IMR-90 (cell line): ENCODE results near the gene SLCO3A1. TPM values are rescaled to one million over a fixed set of nuclear protein-coding genes. Genes with fewer than 3 reads are reported as not detected.

Experiments used
- ATAC-seq: fragments of 200-7000 bp; cut with Tn5 transposase; 2 replicates; pipeline ENCODE4 v1.9.1; 2020; ENCODE audit warnings: low read depth, mild to moderate bottlenecking, moderate library complexity
- BruUV-seq: library from RNA; stranded (reverse); fragments of 400-500 nt; replicated peaks from 2 replicates; lab custom pipeline; 2021; lab: Mats Ljungman, UMichigan
- CTCF ChIA-PET: fragments of 300-600 bp; formaldehyde crosslinking; extraction: SDS; loops from one replicate; lab custom pipeline; 2021; ENCODE audit warnings: antibody characterized with exemption; lab: Yijun Ruan, JAX
- POLR2A ChIA-PET: fragments of 300-600 bp; sonication (Branson Sonifier 250); formaldehyde crosslinking; loops from one replicate; lab custom pipeline; 2022; ENCODE audit warnings: antibody characterized with exemption; ENCODE audit not compliant: unreplicated experiment; lab: Charles Lee
- DNase-seq: peaks from one replicate; pipeline ENCODE4 v3.0.0; 2013
- H2AFZ ChIP-seq: replicated peaks from 2 replicates; pipeline ENCODE3; 2013; ENCODE audit warnings: low read length, mild to moderate bottlenecking; ENCODE audit not compliant: poor library complexity
- H2AK5ac ChIP-seq: 2 replicates; pipeline ENCODE4 v1.6.1; 2013; ENCODE audit warnings: low read depth, low read length, inconsistent platforms
- H2AK9ac ChIP-seq: replicated peaks from 2 replicates; pipeline ENCODE3; 2013; ENCODE audit warnings: mild to moderate bottlenecking, low read depth, low read length, moderate library complexity; ENCODE audit not compliant: poor library complexity
- H2BK120ac ChIP-seq: 2 replicates; pipeline ENCODE4 v1.6.1; 2013; ENCODE audit warnings: low read depth, low read length, inconsistent platforms
- H2BK15ac ChIP-seq: 3 replicates; pipeline ENCODE4 v1.6.1; 2013; ENCODE audit warnings: low read depth, low read length, inconsistent platforms
- H2BK20ac ChIP-seq: 2 replicates; pipeline ENCODE4 v1.6.1; 2013; ENCODE audit warnings: low read depth, mild to moderate bottlenecking, inconsistent platforms, low read length, moderate library complexity
- H2BK5ac ChIP-seq: 2 replicates; pipeline ENCODE4 v1.6.1; 2013; ENCODE audit warnings: mild to moderate bottlenecking, low read depth, low read length, inconsistent platforms; ENCODE audit not compliant: poor library complexity, severe bottlenecking
- H3K14ac ChIP-seq: replicated peaks from 2 replicates; pipeline ENCODE4 v1.6.1; 2013; ENCODE audit warnings: low read depth, low read length, inconsistent platforms
- H3K18ac ChIP-seq: 2 replicates; pipeline ENCODE4 v1.6.1; 2013; ENCODE audit warnings: low read depth, low read length, control low read depth
- H3K23ac ChIP-seq: 2 replicates; pipeline ENCODE4 v1.6.1; 2013; ENCODE audit warnings: low read depth, low read length, inconsistent platforms
- H3K27ac ChIP-seq: 2 replicates; pipeline ENCODE4 v1.5.1; 2013; ENCODE audit warnings: mild to moderate bottlenecking, control low read depth, low read length; ENCODE audit not compliant: insufficient read depth
- H3K27me3 ChIP-seq: 2 replicates; pipeline ENCODE4 v1.6.1; 2013; ENCODE audit warnings: low read length; ENCODE audit not compliant: control insufficient read depth, insufficient read depth
- H3K36me3 ChIP-seq: 2 replicates; pipeline ENCODE4 v1.6.1; 2013; ENCODE audit warnings: low read length, mixed read lengths; ENCODE audit not compliant: control insufficient read depth, insufficient read depth
- H3K4ac ChIP-seq: 2 replicates; pipeline ENCODE4 v1.6.1; 2013; ENCODE audit warnings: low read depth, low read length, inconsistent platforms
- H3K4me1 ChIP-seq: 2 replicates; pipeline ENCODE4 v1.6.1; 2013; ENCODE audit warnings: low read length, mixed read lengths; ENCODE audit not compliant: control insufficient read depth, insufficient read depth
- H3K4me2 ChIP-seq: 2 replicates; pipeline ENCODE4 v1.6.1; 2013; ENCODE audit warnings: low read depth, mild to moderate bottlenecking, control low read depth, low read length, moderate library complexity
- H3K4me3 ChIP-seq: 2 replicates; pipeline ENCODE4 v1.5.1; 2013; ENCODE audit warnings: low read depth, mild to moderate bottlenecking, control low read depth, low read length, moderate library complexity; ENCODE audit not compliant: insufficient read depth
- H3K56ac ChIP-seq: 2 replicates; pipeline ENCODE4 v1.6.1; 2013; ENCODE audit warnings: low read length, inconsistent platforms; ENCODE audit not compliant: insufficient read depth; ENCODE audit errors: extremely low read depth
- H3K79me1 ChIP-seq, 2 experiments: 2 replicates each; pipeline ENCODE4 v1.6.1; 2013; ENCODE audit warnings: low read length in 2 of 2, inconsistent platforms in 1 of 2, low read depth in 1 of 2
- H3K9ac ChIP-seq: 2 replicates; pipeline ENCODE4 v1.6.1; 2013; ENCODE audit warnings: low read depth, low read length, control low read depth
- H3K9me1 ChIP-seq: 2 replicates; pipeline ENCODE4 v1.6.1; 2013; ENCODE audit warnings: low read length, inconsistent platforms; ENCODE audit not compliant: insufficient read depth
- H3K9me3 ChIP-seq: 2 replicates; pipeline ENCODE4 v1.6.1; 2013; ENCODE audit warnings: low read length; ENCODE audit not compliant: control insufficient read depth, insufficient read depth
- H4K20me1 ChIP-seq: 2 replicates; pipeline ENCODE4 v1.6.1; 2013; ENCODE audit warnings: low read length, inconsistent platforms; ENCODE audit not compliant: insufficient read depth
- H4K5ac ChIP-seq: 2 replicates; pipeline ENCODE4 v1.6.1; 2013; ENCODE audit warnings: mild to moderate bottlenecking, low read depth, low read length, control low read depth
- H4K8ac ChIP-seq, 2 experiments: 2 replicates each; pipeline ENCODE4 v1.6.1; 2013; ENCODE audit warnings: low read depth in 2 of 2, low read length in 2 of 2, control low read depth in 1 of 2, inconsistent platforms in 1 of 2
- H4K91ac ChIP-seq: 2 replicates; pipeline ENCODE4 v1.6.1; 2013; ENCODE audit warnings: low read depth, low read length, inconsistent platforms; ENCODE audit not compliant: insufficient read depth
- BHLHE40 ChIP-seq: fragments of 150-350 bp; IDR thresholded peaks from 2 replicates; pipeline ENCODE4 v1.6.1; 2016; ENCODE audit warnings: mild to moderate bottlenecking, low read depth, low read length
- ELK1 ChIP-seq: fragments of 150-350 bp; IDR thresholded peaks from 2 replicates; pipeline ENCODE4 v1.6.1; 2016; ENCODE audit warnings: low read depth, mild to moderate bottlenecking, low read length, moderate library complexity, borderline replicate concordance
- USF2 ChIP-seq: fragments of 150-350 bp; IDR thresholded peaks from 2 replicates; pipeline ENCODE4 v1.6.1; 2017; ENCODE audit warnings: mild to moderate bottlenecking, antibody characterized with exemption, low read length, low read depth
- whole genome bisulfite sequencing, 2 experiments: methylation state at CpG; one replicate each; pipeline versions ENCODE4 v1.1.5 to v1.1.7; 2013; ENCODE audit warnings: missing lambda C conversion rate in 2 of 2; ENCODE audit not compliant: insufficient read length in 1 of 2; ENCODE audit errors: extremely low coverage in 2 of 2; 5-methylcytosine and 5-hydroxymethylcytosine counted together
- dilution Hi-C: fragments of 300-500 bp; cut with HindIII; formaldehyde crosslinking; loops from one replicate; pipeline ENCODE4 v1.14.3; 2018; ENCODE audit warnings: low sequenced_read_pairs; ENCODE audit not compliant: unreplicated experiment
- in situ Hi-C: fragments of 300-500 bp; cut with MboI; formaldehyde crosslinking; loops from 3 replicates; pipeline ENCODE4 v1.14.3; 2019; ENCODE audit warnings: low sequenced_read_pairs, inconsistent platforms, mixed read lengths
- intact Hi-C: fragments of 100-400 bp; cut with micrococcal nuclease; formaldehyde crosslinking; loops from 2 replicates; pipeline ENCODE4 v1.10.0; 2022
- polyA plus RNA-seq, 3 experiments: library from polyadenylated mRNA; depleted of rRNA; stranded (reverse); fragments of >200 nt; gene quantifications; 2 replicates each; pipeline ENCODE4 v1.2.3, GENCODE V29; 2012; ENCODE audit warnings: low replicate concordance in 1 of 3
- total RNA-seq: library from RNA; depleted of rRNA; stranded (reverse); fragments of >200 nt; gene quantifications from 2 replicates; pipeline ENCODE4 v1.2.3, GENCODE V29; 2012

SLCO3A1 gene
- total and polyA plus RNA-seq, 2 of the 4 experiments (the other 2 are of a cell fraction) = 4.7 to 8.1 TPM

- Histone ChIP-seq H2AFZ (no peak overlapping the region), H2BK20ac (no peak overlapping the region), H2AK5ac (no peak overlapping the region), H3K9me1 (peaks cover 6% of the 10 kb centered on the region; the same call in 1 of the 2 replicates), H2BK15ac (no peak overlapping the region), H3K27me3 (no peaks in the 10 kb centered on the region), H3K23ac (no peak overlapping the region), H4K8ac (no peak overlapping the region; a peak in 1 of 4 replicates), H3K18ac (no peak overlapping the region), H3K4me3 (no peak overlapping the region), H3K4me2 (no peak overlapping the region), H3K56ac (no peak overlapping the region), H3K14ac (no peak overlapping the region), H4K5ac (no peak overlapping the region), H3K79me1 (peaks cover 0 to 15% of the 10 kb centered on the region in 2 experiments; a peak in 1 of 4 replicates), H2BK120ac (no peak overlapping the region), H4K20me1 (no peaks in the 10 kb centered on the region), H3K9me3 (no peaks in the 10 kb centered on the region), H2BK5ac (no peak overlapping the region), H3K36me3 (no peaks in the 10 kb centered on the region), H3K9ac (no peak overlapping the region), H3K4ac (no peak overlapping the region; the same call in 1 of the 2 replicates), H3K27ac (no peak overlapping the region), H3K4me1 (peaks cover 11% of the 10 kb centered on the region; the same call in 1 of the 2 replicates), H2AK9ac (peak overlapping the region; percentile 76), H4K91ac (no peak overlapping the region)
- POLR2A ChIA-PET = no interaction called here
- intact Hi-C loops = loop anchor here (10.0 kb wide), 2 partner anchors 127 to 643 kb away; no protein-coding TSS in a partner anchor
- dilution Hi-C loops = no loop called here
- 63% methylated on average over 8 of the region's 19 CpGs; no CpG with 5 or more reads in 1 of the 2 experiments for WGBS, 2 experiments
- TF ChIP-seq BHLHE40 = peak; percentile 86; the same call in 1 of the 2 replicates
- no peak for TF ChIP-seq ELK1
- no peak for TF ChIP-seq USF2
- peak; percentile 73 for DNase-seq
- peak; percentile 66 for ATAC-seq
- in situ Hi-C loops = no loop called here
- BruUV-seq = no TSS peak
- CTCF ChIA-PET = no interaction called here
Observed at GRCh38 chr15:91947683-91948608, 94.4 kb downstream of the SLCO3A1 start.
